ENCODE measurements around the gene PARVA.

DNA sequence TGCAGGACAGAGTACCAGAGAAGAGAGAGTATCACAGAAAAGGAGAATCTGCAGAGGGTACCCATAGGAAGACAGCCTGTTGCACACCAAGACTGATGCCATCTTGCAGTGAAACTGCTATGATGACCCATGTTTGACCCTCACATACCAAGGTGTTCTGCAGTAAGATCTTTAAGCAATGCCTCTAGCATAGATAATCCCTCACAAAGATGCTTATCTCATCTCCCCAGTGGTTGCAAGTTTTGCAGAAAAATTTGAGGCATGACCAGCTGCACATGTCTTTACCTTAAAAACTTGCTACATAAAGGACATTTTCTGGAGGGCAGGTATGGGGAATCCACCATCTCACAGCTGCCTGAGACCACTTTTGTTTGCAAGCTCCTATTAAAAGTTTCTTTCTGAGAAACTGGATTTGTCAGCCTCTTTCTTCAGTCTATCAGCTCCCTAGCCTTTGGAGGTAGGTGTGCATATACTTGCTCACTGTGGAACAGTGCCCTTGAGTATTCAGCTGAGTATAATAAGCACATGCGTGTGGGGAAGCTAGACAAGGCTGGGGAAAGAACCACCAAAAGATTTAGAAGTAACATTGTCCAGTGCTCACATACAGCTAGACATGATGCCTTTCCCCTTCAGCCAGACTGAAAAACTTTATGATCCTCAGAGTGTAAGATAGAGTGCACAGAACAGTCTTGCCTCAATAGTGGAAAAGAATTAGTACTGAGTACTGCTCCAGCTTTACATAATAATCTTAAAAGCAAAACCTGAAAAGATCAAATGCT lies 196.5 kb downstream of the PARVA start:
- TF ChIP-seq, protein P1, sequence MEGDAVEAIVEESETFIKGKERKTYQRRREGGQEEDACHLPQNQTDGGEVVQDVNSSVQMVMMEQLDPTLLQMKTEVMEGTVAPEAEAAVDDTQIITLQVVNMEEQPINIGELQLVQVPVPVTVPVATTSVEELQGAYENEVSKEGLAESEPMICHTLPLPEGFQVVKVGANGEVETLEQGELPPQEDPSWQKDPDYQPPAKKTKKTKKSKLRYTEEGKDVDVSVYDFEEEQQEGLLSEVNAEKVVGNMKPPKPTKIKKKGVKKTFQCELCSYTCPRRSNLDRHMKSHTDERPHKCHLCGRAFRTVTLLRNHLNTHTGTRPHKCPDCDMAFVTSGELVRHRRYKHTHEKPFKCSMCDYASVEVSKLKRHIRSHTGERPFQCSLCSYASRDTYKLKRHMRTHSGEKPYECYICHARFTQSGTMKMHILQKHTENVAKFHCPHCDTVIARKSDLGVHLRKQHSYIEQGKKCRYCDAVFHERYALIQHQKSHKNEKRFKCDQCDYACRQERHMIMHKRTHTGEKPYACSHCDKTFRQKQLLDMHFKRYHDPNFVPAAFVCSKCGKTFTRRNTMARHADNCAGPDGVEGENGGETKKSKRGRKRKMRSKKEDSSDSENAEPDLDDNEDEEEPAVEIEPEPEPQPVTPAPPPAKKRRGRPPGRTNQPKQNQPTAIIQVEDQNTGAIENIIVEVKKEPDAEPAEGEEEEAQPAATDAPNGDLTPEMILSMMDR (IDR thresholded peaks at IDR 0.05): no peak
- TF ChIP-seq POLR2A (IDR thresholded peaks at IDR 0.05) (no peak), EP300 (IDR thresholded peaks at IDR 0.05) (no peak)

Data from gastroesophageal sphincter (tissue), 3 donors.